ENCODE data around the gene SANBR.
A peak's percentile ranks its signal among the peaks of the same experiment; 100 is the strongest.

SANBR gene

DNA sequence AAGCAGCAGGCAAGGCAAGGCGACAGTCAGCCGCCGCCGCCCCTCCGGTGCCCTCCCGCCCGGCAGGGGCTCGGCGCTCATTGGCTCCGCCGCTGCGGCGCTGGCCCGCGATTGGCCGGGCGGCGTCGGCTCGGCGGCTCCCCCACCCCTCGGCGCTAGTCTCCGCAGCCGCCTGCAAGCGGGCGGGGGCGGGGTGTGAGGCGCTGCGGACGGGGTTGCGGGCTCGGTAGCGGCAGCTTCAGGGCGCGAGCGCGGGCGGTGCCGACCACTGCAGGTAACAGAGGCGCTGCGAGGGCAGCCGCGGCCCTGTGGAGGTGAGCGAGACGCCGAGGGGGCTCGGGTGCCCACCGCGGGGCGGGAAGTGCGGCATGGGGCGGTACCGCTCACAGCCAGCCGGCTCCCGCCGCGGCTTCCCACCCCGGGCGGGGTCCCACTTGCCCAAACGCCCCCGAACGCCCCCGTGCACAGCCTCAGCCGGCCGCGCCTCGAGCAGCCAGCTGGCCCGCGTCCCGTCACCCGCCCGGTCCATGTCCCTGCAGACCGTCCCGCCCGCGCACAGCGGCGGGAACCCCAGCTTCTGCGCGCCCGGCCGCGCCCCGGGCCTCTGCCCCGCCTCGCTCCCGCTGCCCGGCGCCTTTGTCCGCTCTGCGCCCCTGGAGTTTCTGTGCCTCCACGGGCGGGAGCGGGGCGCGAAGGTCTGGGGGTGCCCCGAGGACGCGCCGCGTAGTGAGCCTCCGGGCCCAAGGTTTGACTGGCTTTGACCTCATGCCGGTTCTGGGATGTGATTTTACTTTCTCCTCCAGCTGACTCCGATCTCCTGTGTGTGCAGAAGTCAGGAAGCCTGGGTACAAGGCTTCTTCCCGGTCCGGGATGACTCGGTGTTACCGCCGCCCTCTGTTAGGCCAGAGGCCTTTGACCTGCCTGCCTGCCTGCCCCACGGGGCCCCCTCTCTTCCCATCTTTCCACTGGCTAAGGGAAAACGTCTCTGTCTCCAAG, at the start of gene SANBR:
TSS of gene SANBR (plus strand) at position 158 of the 996 bp plus-strand sequence. CDS start 4,480 bp downstream, outside the sequence.
- Histone ChIP-seq H3K9me3 (ENCODE audit: insufficient read depth, low read length) (no peaks in the 10 kb centered on the region), H3K4me3 (ENCODE audit: insufficient read length, low read depth) (peak within 1 kb of the TSS; percentile 68), H3K27me3 (ENCODE audit: insufficient read depth, insufficient read length) (no peaks in the 10 kb centered on the region), H3K9ac (ENCODE audit: insufficient read length, low read depth) (peak within 1 kb of the TSS; percentile 85), H3K36me3 (ENCODE audit: insufficient read depth, insufficient read length, low read length) (peaks cover 23% of the 10 kb centered on the region), H3K4me1 (ENCODE audit: insufficient read depth, insufficient read length) (no peaks in the 10 kb centered on the region)
- DNase-seq (ENCODE audit: low read depth, low spot score) = peak; percentile 88
- TF ChIP-seq ZNF274 (IDR thresholded peaks at IDR 0.05; ENCODE audit: low read depth, low read length) (no peak), YY1 (IDR thresholded peaks at IDR 0.05; ENCODE audit: insufficient read depth, insufficient read length) (no peak), SUZ12 (IDR thresholded peaks at IDR 0.05; ENCODE audit: extremely low read depth, insufficient read depth, insufficient read length) (no peak)

DNA sequence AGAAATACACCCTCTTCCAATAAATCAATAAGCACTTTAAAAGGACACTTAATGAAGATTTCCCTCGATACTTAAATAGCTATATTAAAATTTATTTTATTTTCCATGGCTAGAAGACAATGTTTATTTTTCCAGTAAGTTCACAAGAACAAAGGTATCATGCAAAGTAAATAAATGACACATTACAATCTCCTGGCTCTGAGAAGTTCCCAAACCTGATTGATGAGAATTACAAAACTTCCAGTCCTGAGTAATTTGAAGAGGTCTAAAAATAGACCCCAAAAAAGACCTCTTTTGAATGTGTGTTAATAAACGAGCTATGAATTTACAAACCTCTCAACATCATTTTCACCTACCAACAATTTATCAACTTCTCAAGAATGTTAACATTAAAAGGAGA, 49.7 kb upstream of the SANBR start:
- H3K36me3 ChIP-seq (ENCODE audit: insufficient read depth, insufficient read length, low read length) = peaks cover 1% of the 10 kb centered on the region
- H3K9me3 ChIP-seq (ENCODE audit: insufficient read depth, low read length) = no peaks in the 10 kb centered on the region
- H3K4me1 ChIP-seq (ENCODE audit: insufficient read depth, insufficient read length) = no peaks in the 10 kb centered on the region
- TF ChIP-seq YY1 (IDR thresholded peaks at IDR 0.05; ENCODE audit: insufficient read depth, insufficient read length) (no peak), ZNF274 (IDR thresholded peaks at IDR 0.05; ENCODE audit: low read depth, low read length) (no peak), SUZ12 (IDR thresholded peaks at IDR 0.05; ENCODE audit: extremely low read depth, insufficient read depth, insufficient read length) (no peak)
- H3K27me3 ChIP-seq (ENCODE audit: insufficient read depth, insufficient read length) = no peaks in the 10 kb centered on the region
- H3K4me3 ChIP-seq (ENCODE audit: insufficient read length, low read depth) = no peak overlapping the region
- no peak for DNase-seq (ENCODE audit: low read depth, low spot score)
- peak overlapping the region; percentile 79 for H3K9ac ChIP-seq (ENCODE audit: insufficient read length, low read depth)

DNA sequence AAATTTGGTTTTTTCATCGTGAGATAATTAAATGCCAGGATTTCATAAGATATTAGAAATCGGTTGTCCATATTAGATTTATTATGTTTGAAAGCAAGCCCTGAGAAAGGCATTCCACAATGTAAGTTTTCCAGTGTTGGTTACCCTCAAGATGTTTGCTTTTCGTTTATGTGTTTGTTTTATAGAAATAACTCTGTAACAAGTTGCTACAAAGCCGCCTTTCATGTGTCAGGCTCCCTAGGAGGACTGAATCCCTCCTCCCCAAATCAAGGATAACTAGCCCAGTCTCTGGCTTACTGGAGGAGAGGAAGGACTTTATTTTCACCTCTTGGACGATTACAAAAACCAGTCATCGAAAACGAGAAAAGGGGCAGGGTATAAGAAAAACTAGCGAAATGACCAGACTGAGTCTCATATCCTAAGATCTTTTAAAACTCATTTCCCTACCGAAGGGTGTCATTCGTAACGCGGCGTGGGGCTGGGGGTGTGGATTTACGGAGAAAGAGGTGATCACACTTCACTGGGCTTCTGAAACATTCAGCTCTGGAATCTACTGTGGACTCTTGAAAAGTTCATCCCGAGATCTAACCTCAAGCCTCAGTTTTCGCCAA, 49.2 kb upstream of the SANBR start:
- Histone ChIP-seq H3K4me1 (ENCODE audit: insufficient read depth, insufficient read length) (no peaks in the 10 kb centered on the region), H3K9ac (ENCODE audit: insufficient read length, low read depth) (peak overlapping the region; percentile 79), H3K4me3 (ENCODE audit: insufficient read length, low read depth) (peak overlapping the region; percentile 82), H3K36me3 (ENCODE audit: insufficient read depth, insufficient read length, low read length) (peaks cover 6% of the 10 kb centered on the region), H3K9me3 (ENCODE audit: insufficient read depth, low read length) (no peaks in the 10 kb centered on the region; the same call in 1 of the 2 replicates), H3K27me3 (ENCODE audit: insufficient read depth, insufficient read length) (no peaks in the 10 kb centered on the region)
- TF ChIP-seq SUZ12 (IDR thresholded peaks at IDR 0.05; ENCODE audit: extremely low read depth, insufficient read depth, insufficient read length) (no peak), ZNF274 (IDR thresholded peaks at IDR 0.05; ENCODE audit: low read depth, low read length) (no peak), YY1 (IDR thresholded peaks at IDR 0.05; ENCODE audit: insufficient read depth, insufficient read length) (no peak)
- no peak for DNase-seq (ENCODE audit: low read depth, low spot score)

DNA sequence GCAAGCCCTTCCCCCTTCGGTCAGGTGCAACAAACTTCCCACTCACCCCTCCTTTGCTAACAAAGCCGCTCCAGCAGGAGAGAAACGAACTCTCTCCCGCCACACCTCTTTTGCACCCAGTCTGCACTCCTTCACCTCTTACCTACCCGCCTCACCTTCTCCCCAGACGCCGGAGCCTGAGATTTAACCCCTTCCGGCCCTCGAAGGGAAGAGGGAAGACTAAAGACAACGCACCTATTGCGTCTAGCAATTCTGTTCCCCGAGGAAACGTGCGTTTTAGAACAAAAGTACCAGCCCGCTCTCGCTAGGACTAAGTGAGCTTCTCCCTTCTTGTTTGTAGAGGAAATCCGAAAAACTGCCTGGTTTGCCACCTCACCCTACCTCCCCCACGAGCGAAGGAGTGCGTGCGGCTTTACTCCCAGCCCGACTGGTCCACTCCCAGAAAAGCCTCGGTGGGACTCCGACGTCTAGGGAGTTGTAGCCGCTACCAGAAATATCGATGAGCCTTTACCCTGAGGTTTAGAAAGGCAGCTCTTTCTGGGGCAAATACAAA, 48.6 kb upstream of the SANBR start:
- no peaks in the 10 kb centered on the region for H3K4me1 ChIP-seq (ENCODE audit: insufficient read depth, insufficient read length)
- H3K27me3 ChIP-seq (ENCODE audit: insufficient read depth, insufficient read length) = no peaks in the 10 kb centered on the region
- peaks cover 6% of the 10 kb centered on the region for H3K36me3 ChIP-seq (ENCODE audit: insufficient read depth, insufficient read length, low read length)
- peak overlapping the region; percentile 82 for H3K4me3 ChIP-seq (ENCODE audit: insufficient read length, low read depth)
- H3K9me3 ChIP-seq (ENCODE audit: insufficient read depth, low read length) = no peaks in the 10 kb centered on the region; the same call in 1 of the 2 replicates
- peak; percentile 80 for DNase-seq (ENCODE audit: low read depth, low spot score)
- TF ChIP-seq ZNF274 (IDR thresholded peaks at IDR 0.05; ENCODE audit: low read depth, low read length) = no peak
- TF ChIP-seq SUZ12 (IDR thresholded peaks at IDR 0.05; ENCODE audit: extremely low read depth, insufficient read depth, insufficient read length) = no peak
- no peak for TF ChIP-seq YY1 (IDR thresholded peaks at IDR 0.05; ENCODE audit: insufficient read depth, insufficient read length)
- H3K9ac ChIP-seq (ENCODE audit: insufficient read length, low read depth) = peak overlapping the region; percentile 79

DNA sequence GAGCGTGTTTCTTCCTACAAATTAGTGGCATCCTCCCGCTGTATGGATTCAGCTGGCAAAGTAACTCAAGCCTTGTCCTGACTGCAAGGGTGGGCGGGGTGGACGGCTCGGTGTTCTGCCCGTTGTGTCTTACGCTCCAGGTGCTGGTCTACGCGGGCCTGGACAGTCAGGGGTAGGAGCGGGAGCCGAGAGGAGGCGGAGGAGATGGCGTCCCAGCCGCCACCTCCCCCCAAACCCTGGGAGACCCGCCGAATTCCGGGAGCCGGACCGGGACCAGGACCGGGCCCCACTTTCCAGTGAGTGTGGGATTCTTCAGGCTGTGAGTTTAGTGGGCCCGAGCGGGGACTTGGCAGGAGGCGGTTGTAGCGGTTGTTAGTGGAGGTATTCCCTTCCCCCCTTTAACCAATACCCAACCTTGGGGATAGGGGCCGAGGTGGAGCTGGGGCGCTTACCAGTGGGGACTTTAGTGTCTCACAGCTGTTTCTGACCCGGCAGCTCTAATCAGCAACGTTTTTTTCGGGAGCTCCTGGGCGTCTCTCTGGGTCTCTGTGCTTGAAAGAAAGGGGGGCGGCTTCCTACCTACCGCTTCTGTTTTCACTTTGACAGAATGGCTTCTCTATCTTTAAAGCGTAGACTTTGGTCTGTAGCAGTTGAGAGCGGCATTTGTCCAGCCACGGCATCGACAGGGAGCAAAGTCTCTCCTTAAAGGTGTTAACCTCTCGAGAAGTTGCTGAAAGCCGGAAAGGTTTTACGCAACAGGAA, 47.9 kb upstream of the SANBR start, which contains the start of the genes PEX13 and PUS10:
TSS of gene PEX13 (plus strand) at position 165 of the 762 bp plus-strand sequence. CDS start at position 205, 40 bp downstream.
TSS of gene PUS10 (minus strand) at position 700 of the 762 bp plus-strand sequence. CDS start 6,365 bp downstream, outside the sequence.
- Histone ChIP-seq H3K9ac (ENCODE audit: insufficient read length, low read depth) (peak within 1 kb of the TSS; percentile 79), H3K36me3 (ENCODE audit: insufficient read depth, insufficient read length, low read length) (peaks cover 11% of the 10 kb centered on the region), H3K9me3 (ENCODE audit: insufficient read depth, low read length) (no peaks in the 10 kb centered on the region; the same call in 1 of the 2 replicates), H3K27me3 (ENCODE audit: insufficient read depth, insufficient read length) (no peaks in the 10 kb centered on the region), H3K4me3 (ENCODE audit: insufficient read length, low read depth) (peak within 1 kb of the TSS; percentile 82), H3K4me1 (ENCODE audit: insufficient read depth, insufficient read length) (no peaks in the 10 kb centered on the region)
- TF ChIP-seq ZNF274 (IDR thresholded peaks at IDR 0.05; ENCODE audit: low read depth, low read length) = no peak
- TF ChIP-seq YY1 (IDR thresholded peaks at IDR 0.05; ENCODE audit: insufficient read depth, insufficient read length) = peak; percentile 25
- no peak for TF ChIP-seq SUZ12 (IDR thresholded peaks at IDR 0.05; ENCODE audit: extremely low read depth, insufficient read depth, insufficient read length)
- DNase-seq (ENCODE audit: low read depth, low spot score) = peak; percentile 62

DNA sequence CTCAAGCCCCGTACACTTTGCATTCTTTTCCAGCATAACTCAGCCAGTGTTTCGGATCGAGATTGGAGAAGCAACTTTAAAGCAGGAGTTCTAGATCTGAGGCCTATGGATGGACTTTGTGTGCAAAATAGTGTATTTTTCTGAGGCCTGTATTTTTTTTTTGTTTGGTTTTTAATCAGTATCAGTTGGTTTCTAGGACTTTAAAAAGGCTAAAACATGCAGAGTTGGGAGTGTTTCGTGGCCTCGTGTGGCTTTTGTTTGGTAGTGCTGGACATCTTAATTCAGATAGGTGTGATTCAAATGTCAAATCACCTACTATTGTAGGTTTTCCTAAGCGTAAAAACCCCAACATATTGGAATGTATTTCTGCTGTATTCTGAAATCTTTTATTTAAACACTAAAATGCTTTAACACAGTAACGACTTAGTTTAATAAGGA, 47.3 kb upstream of the SANBR start:
- no peak for TF ChIP-seq YY1 (IDR thresholded peaks at IDR 0.05; ENCODE audit: insufficient read depth, insufficient read length)
- no peak for TF ChIP-seq SUZ12 (IDR thresholded peaks at IDR 0.05; ENCODE audit: extremely low read depth, insufficient read depth, insufficient read length)
- no peak for TF ChIP-seq ZNF274 (IDR thresholded peaks at IDR 0.05; ENCODE audit: low read depth, low read length)
- H3K4me3 ChIP-seq (ENCODE audit: insufficient read length, low read depth) = peak overlapping the region; percentile 82
- H3K36me3 ChIP-seq (ENCODE audit: insufficient read depth, insufficient read length, low read length) = peaks cover 12% of the 10 kb centered on the region
- no peak for DNase-seq (ENCODE audit: low read depth, low spot score)
- H3K4me1 ChIP-seq (ENCODE audit: insufficient read depth, insufficient read length) = no peaks in the 10 kb centered on the region
- H3K27me3 ChIP-seq (ENCODE audit: insufficient read depth, insufficient read length) = no peaks in the 10 kb centered on the region
- peak overlapping the region; percentile 79 for H3K9ac ChIP-seq (ENCODE audit: insufficient read length, low read depth)
- H3K9me3 ChIP-seq (ENCODE audit: insufficient read depth, low read length) = no peaks in the 10 kb centered on the region; the same call in 1 of the 2 replicates

All from NT2/D1 (cell line).